ENCODE data around the gene AUTS2.

AUTS2 gene

DNA sequence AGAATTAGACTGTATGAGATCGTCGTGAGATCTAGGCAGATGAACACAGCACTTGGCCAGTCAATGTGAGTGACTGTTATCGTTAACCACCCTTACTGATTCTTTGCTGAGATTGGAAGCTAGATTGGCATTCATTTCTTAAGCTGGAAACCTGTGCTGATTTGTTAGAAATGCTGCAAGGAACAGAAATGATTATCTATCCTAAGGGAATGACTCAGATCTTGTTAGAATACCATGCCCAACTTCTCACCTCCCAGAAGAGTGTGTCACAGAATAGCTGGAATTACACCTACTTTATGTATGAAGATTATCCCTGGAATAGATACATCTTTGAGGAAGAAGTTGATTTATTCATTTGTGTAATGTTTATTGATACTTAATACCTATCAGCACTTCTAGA, 275.2 kb downstream of the AUTS2 start:
- DNase-seq (ENCODE audit: extremely low read depth in 1 of 2, low read depth in 1 of 2): no peak

DNA sequence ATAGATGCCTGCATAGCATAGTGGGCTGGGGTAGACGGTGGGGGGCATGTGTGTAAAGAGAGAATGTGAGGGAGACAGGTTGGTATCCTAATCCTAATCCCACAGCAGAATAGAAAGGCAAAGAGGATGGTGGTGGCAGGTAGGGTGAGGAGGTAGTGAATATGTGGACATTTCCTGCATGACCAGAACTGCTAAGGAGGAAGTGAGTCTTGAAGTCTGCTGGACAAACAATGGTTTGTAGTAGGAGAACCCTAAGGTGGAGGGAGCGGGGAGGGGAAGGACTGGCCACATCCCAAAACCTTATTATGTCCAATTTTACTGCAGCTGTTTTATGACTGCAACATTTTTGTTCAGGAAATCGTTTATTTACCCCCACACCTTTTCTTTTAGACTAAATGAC, 279.7 kb downstream of the AUTS2 start:
- no peak for DNase-seq (ENCODE audit: extremely low read depth in 1 of 2, low read depth in 1 of 2)

DNA sequence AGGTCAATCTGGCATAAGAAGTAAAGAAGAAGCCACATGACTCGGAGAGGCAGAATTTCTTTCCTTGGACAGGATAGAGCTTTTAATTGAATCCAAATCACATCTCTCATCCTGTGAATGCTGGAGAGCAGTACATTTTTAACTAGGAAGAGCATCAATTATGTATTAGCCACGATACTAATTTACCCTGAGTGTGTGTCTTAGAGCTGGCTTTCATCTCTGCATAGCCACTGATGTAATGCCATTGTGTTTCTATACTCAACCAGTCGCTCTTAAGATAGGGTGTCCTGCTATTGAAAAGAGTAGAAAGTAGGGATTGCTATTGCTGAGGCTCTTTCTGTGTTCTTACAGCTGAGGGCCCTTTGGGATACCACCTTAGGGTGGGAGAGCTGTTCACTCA, 280.3 kb downstream of the AUTS2 start:
- no peak for DNase-seq (ENCODE audit: extremely low read depth in 1 of 2, low read depth in 1 of 2)

GRCh38 chr7:69879989-69880388, 281.7 kb downstream of the AUTS2 start:
- DNase-seq (ENCODE audit: extremely low read depth in 1 of 2, low read depth in 1 of 2): no peak

- no peak for DNase-seq (ENCODE audit: extremely low read depth in 1 of 2, low read depth in 1 of 2)
These were observed 282.6 kb downstream of the AUTS2 start for GRCh38 chr7:69880840-69881239.

DNA sequence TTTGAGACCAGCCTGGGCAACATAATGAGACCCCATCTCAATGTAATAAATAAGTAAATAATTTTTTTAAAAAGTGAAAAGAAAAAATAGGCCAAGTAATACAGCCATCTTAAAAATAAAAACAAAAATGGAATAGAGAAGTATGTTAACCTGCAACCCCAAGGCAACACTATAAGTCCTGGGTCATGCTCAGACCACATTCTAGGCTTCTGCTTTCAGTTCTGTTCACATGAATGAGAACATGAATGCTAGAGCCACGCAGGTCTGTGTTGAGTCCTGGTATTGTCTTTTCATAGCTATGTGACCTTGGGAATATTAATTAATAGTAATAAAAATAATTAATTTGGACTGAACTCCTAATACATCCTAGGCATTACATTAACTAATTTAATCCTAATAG, 284.0 kb downstream of the AUTS2 start:
- no peak for DNase-seq (ENCODE audit: extremely low read depth in 1 of 2, low read depth in 1 of 2)

DNA sequence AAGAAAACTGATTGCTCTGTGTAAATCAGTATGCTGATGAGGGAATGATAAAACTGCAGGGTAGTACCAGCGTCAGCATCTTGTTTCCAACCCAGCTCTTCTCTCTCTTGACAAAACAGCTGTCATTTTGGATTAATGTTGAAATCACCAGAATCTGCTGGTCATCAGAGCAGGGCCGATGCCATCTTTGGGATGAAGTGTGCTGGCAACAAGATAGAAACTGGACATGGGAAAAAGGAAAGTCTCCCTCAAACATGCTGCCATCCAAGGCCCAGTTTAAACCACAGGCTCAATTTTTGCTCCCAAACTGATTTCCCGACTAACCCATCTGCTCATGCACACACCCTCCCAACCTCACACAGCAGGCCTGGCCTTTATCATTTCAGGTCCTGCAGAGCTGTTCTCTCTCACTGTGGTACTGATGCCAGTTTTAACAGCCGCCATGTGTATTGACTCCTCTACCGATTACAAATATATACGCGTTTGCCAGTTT, 285.2 kb downstream of the AUTS2 start:
- no peak for DNase-seq (ENCODE audit: extremely low read depth in 1 of 2, low read depth in 1 of 2)

DNA sequence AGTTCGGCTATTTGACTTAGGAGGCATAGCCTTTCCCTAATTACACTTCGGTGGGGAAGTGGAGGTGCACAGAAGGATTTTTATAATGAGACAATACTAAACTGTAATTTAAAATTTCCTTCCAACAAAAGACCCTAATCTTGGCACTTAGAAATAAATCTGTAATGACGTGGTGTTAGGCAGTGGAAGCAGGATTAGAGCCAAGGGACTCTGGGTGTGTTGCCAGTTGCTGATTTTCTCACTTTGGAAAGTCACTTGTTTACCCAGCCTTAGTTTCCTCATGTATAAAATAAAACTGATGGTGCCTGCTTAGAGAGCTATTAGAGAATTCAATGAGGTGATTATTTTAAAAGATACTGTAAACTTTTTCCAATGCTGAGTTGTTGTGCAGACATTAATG, 287.2 kb downstream of the AUTS2 start:
- DNase-seq (ENCODE audit: extremely low read depth in 1 of 2, low read depth in 1 of 2): no peak

- no peak for DNase-seq (ENCODE audit: extremely low read depth in 1 of 2, low read depth in 1 of 2)
These were observed 291.2 kb downstream of the AUTS2 start for GRCh38 chr7:69889338-69889975.

GRCh38 chr7:69889976-69890351, 291.7 kb downstream of the AUTS2 start:
- DNase-seq (ENCODE audit: extremely low read depth in 1 of 2, low read depth in 1 of 2): no peak

DNA sequence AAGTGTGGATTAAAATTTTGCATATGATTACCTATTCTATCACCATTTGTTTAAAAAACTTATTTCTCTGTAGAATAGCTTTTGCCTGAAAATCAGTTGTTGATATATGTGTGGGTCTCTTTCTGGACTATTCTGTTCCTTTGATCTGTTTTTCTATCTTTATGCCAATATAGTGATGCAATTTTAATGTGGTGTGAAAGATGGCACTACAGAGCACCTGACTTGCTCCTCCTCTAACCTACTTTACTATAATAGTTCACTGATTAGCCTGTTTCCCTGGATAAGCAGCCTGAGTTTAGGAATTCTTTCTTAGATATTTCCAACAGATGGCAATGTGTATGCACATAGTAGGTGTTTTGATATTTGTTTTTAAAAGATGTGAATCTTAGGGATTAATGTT, 294.5 kb downstream of the AUTS2 start:
- no peak for DNase-seq (ENCODE audit: extremely low read depth in 1 of 2, low read depth in 1 of 2)

DNA sequence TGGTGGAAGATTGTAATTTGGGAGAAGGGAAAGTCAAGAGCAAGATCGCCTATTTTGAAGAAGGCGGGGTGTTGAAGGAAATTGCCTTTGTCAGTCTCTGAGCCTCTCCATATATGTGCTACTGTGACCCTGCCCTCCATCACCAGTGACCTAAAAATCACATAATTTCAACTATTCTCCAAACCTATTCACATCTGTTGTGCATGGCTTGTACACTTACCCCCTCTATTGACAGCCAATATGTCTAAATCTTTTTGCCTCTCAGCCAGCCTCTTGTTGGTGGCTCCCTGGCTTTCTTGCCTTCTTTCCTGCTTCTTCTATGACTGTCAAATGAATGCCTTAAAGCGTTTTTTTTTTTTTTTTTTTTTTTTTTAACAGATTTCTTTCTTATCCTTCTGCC, 295.6 kb downstream of the AUTS2 start:
- DNase-seq (ENCODE audit: extremely low read depth in 1 of 2, low read depth in 1 of 2): no peak

- no peak for DNase-seq (ENCODE audit: extremely low read depth in 1 of 2, low read depth in 1 of 2)
These were observed 297.2 kb downstream of the AUTS2 start for GRCh38 chr7:69895446-69895845.

- DNase-seq (ENCODE audit: extremely low read depth in 1 of 2, low read depth in 1 of 2): no peak
These were observed 297.8 kb downstream of the AUTS2 start for GRCh38 chr7:69896121-69896520.

GRCh38 chr7:69898189-69898588, 299.9 kb downstream of the AUTS2 start:
- no peak for DNase-seq (ENCODE audit: extremely low read depth in 1 of 2, low read depth in 1 of 2)

GRCh38 chr7:69903410-69903809, 305.1 kb downstream of the AUTS2 start:
- DNase-seq (ENCODE audit: extremely low read depth in 1 of 2, low read depth in 1 of 2): no peak

DNA sequence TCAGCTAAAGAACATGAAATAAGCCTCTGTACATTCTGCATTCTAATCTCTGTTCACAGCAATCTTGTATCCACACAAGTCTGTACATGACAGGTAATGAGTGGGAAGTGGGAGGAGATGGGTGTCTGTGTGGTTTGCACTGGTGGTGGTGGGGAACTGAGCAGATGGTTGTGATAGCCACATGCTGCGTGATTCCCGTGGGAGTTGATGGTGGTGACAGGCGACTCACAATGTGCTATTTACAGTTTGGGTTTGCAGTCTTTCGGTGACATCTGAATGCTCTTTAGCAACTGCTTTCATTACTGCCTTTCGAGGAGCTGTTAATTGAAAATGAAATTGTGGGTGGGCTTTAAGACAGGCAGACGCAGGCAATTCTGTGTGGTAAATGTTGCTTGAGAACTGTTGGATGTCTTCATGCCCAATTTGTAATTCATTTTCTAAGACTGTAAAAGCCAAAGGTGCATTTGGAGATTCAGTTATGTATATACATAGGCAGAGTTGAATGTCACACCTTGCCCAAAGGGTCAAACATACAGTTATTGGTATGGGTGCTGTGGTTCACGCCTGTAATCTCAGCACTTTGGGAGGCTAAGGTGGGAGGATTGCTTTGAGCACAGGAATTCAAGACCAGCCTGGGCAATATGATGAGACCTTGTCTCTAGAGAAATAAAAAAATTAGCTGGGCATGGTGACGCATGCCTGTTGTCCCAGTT, 308.2 kb downstream of the AUTS2 start:
- DNase-seq (ENCODE audit: extremely low read depth in 1 of 2, low read depth in 1 of 2): no peak

DNA sequence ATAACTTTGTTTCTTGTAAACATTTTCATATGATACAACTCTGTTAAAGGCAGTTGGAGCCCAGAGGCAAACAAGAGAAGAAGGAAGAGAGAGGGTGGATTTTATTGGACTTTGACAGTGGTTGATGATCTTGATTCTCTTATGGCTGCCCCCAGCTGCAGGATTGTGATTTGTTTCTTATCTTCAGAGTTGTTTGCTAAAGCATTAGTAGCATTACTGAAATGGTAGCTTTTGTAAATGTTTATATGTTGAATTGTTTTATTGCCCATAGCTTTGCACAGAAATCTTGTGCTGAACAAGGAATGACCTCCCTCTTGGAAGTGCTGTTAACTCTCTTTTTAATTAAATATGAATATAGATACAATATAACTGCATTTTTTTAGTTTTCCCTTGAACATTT, 309.4 kb downstream of the AUTS2 start:
- no peak for DNase-seq (ENCODE audit: extremely low read depth in 1 of 2, low read depth in 1 of 2)

DNA sequence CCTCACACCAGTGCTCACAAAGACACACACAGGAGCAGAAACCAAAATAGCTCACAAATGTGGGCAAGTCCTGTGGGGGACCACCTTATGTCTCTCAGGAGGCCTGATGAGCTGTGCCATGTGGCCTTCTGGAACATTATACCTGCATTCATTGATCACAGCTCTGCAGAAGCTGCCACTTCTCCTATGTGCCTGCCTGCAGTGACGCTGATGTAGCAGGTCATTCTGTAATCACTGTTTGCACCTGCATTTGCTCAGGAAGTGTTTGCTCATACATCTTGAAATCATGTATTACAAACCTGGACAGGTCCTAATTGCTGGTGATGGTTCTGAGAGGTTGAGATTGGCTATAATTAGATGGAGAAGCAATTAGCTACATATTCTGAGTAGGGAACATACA, 310.2 kb downstream of the AUTS2 start:
- no peak for DNase-seq (ENCODE audit: extremely low read depth in 1 of 2, low read depth in 1 of 2)

DNA sequence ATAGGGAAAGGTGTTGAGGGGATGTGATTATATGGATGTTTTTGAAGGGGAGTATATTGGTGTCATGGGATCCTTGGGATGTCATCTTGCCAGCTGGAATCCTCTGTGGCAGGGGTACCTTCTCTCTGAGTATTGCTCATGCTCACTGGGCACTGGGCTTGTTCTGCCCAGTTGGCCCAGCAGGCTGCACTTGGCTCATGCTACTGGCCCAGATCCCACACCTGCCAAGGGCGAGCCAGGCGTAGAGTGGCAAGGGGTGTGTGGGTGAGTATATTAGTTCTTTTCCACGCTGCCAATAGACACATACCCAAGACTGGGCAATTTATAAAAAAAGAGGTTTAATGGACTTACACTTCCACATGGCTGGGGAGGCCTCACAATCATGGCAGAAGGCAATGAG, 311.9 kb downstream of the AUTS2 start:
- DNase-seq (ENCODE audit: extremely low read depth in 1 of 2, low read depth in 1 of 2): no peak

- DNase-seq (ENCODE audit: extremely low read depth in 1 of 2, low read depth in 1 of 2): no peak
These were observed 313.1 kb downstream of the AUTS2 start for GRCh38 chr7:69911337-69911736.

DNA sequence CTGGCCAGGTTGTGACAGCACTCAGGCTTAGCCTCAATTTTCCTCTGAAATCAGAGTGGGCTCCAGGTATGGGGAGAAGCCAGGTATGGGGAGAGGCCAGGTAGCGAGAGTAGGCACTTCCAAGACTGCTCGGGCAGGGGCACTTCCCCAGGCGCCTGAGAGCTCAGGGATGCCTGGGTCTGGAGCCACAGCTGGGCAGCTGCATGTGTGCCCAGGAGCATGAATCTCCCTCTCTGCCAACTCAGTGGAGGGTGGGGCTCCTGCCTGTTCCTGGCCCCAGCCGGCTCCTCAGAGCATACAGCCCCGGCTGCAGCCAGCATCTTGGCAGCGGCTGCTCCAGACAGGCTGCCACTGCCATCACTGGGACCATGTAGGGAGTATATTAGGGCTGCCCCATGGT, 313.9 kb downstream of the AUTS2 start:
- DNase-seq (ENCODE audit: extremely low read depth in 1 of 2, low read depth in 1 of 2): no peak

DNA sequence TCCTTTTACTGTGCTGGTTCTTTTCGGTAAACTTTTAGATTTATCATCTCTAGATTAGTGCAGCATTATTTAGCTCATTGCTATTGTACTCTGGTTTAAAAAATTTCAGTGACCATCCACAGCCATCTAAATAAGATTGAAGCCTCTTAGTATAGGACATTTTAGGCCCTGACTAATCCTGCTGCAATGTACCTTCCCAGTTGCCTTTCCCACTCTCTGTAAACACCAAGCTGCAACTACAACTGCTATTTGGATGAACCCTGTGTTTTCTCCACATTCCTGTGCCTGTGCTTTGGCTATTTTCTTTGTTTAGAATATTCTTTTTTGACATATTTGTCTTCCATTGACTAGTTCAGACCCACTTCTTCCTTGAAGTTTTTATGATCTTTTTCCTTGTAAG, 314.6 kb downstream of the AUTS2 start:
- no peak for DNase-seq (ENCODE audit: extremely low read depth in 1 of 2, low read depth in 1 of 2)

Measured in stimulated activated CD8-positive, alpha-beta memory T cell treated with anti-CD3 and anti-CD28 coated beads, Interleukin-7, amount 100 ng/mL, for 48 hours (primary cell).